NCI-H1092 (cell line): Measurements from ENCODE around the gene EVA1A.

Source experiments
- DNase-seq: peaks from one replicate; lab custom pipeline; 2025; lab: John Stamatoyannopoulos, UW

Gene EVA1A

GRCh38 chr2:75541430-75541829 is 19.3 kb downstream of the EVA1A start:
- DNase-seq = no peak

- no peak for DNase-seq
These were observed 19.7 kb downstream of the EVA1A start for GRCh38 chr2:75540994-75541393.

DNA sequence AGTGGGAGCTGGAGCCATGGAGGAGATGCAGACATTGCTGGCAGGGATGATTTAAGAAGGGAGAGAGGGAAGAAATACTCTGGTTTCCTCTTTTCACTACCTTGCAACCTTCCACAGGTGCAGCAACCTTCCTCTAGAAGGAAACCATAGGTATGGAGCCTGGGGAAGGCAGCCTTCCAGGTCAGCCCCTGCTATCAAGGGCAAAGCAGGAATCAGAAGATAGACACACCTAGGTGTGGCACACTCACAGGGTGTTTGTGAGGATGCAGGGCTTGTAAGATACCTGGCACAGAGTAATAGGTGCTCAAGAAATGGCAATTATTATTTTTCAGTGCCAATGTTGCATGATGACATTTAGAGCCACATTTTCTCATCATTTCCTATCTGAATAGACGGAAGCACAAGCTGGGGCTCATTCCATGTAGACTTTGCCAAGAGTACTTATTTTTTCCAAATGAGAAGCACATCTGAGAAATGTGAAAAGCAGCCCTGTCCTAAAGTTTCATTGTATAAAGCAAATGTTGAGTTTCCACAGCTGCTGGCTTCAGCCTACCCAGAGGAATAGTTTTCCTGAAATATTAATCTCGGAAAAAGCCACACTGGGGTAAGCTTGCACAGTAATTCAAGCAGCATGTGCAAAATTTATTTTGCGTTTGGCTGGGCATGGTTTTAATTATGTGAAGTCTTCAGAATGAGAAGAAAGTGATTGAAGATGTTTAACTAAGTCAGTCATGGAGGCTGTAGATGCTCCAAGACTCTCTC is 20.6 kb downstream of the EVA1A start:
- DNase-seq = no peak

DNA sequence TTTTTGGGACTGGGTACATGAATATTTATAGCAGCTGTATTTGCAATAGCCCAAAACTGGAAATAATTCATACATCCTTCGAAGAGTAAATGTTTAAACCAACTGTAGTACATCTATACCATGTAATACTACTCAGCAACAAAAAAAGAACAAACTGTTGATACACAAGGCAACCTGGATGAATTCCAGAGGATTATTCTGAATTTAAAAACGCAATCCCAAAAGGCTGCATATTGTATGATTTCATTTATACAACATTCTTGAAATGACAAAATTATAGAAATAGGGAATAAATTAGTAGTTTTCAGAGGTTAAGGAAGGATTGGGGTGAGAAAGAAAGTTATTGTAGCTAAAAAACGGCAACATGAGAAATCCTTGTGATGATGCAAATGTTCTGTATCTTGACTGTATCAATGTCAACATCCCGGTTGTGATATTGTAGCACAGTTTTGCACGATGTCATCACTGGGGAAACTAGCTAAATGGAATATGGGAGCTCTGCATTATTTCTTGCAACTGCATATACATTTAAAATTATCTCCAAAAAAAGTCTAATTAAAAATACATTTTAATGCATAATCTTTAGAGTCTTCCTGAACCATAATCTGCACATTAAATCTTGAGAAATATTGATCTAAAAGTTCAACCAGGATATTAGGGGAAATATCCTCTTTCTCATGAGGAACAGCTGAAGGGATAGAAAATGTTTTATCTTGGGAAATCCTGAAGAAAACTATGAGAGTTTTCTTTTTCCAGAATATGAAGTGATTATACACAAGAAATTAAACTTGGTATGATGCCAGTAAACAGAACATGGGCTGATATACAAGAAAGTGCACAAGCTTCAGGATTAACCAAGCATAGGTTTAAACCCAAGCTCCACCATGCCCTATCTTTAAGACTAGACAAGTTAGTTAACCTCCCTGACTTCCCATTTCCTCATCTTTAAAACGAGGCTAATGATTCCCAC is 21.9 kb downstream of the EVA1A start:
- DNase-seq = no peak

DNA sequence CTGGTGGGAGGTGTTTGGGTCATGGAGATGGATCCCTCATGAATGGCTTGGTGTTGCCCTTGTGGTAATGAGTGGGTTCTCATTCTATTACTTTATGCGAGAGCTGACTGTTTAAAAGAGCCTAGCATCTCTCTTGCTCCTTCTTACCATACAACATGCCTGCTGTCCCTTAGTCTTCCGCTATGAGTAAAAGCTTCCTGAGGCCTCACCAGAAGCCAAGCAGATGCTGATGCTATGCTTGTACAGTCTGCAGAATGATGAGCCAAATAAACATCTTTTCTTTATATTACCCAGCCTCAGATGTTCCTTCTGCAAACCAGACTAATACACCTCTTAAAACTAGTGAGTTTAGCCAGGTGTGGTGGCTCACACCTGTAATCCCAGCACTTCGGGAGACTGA is 23.1 kb downstream of the EVA1A start:
- no peak for DNase-seq

- DNase-seq = no peak
These were observed 27.6 kb downstream of the EVA1A start for GRCh38 chr2:75533135-75533534.

GRCh38 chr2:75532488-75532887 is 28.3 kb downstream of the EVA1A start:
- DNase-seq = no peak

DNA sequence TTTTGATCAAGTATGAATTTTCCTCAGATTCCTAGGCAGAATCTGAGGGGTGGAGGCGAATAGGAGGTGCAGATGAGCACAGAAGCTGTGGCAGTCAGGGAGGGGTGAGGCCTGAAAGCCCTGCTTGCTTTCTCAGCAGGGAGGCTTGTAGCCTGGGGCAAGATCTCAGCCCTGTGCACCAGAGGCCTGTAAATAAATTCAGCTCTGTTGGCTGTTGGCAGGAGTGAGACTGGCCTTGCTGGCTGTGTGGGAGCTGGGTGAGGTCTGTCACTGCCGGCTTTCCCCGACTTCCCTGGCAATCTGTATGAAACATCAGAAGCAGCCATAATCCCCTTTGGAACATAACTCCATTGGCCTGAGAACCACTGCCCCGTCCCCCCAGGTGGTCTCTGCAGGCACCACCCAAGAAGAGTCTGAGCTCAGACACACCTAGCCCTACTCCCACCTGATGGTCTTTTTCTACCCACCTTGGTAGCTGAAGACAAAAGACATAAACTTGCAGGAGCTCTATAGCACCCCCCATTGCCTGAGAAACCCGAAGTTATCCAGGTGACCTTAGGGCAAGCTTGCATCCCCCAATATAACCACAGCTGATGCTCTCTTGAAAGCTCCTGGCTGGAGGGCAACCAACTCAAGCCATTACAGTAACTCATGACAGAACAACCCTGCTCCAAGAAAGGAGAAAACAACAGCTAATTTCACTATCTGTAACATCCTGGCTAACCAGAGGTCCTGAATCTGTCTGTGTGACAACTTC is 32.3 kb downstream of the EVA1A start:
- no peak for DNase-seq

GRCh38 chr2:75527676-75528075 is 33.1 kb downstream of the EVA1A start:
- DNase-seq = no peak

- no peak for DNase-seq
These were observed 33.9 kb downstream of the EVA1A start for GRCh38 chr2:75526842-75527241.

DNA sequence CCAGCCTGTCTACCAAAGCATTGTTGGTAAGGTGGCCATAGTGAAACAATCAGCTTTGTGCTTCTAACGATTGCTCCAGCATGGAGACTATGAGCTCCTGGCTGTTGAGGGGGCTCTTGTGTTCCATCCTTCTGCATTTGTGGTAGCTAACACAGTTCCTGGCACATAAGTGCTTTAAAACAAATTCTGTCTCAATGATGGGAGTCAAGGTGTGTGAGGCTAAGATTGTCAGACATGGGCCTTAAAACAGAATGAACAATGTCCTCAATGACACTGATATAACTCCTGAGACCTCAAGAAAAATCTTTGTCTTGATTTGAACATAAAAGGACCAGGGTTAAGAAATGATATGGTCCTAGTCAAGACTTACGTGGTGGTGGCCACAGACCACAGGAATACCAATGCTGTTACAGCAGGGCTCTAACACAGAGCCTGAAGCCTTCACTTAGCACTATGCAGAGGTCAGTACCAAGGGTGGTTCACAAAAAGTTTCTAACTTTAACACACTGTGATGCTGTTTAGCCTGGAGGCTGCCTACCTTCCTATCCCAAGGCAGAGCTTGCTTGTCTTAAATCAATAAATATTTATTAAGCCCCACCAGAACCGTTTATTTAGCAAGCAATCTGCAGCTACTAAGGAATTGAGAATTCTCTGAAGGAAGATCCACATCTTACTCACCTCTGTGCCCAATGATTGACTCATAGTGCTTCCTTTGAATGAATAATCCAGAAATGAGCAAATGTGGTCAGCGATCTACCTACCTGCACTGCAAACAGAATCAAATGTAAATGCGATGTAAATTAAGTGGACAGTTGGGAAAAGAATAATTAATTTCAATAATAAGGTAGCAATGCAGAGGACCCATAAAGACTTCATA is 35.1 kb downstream of the EVA1A start:
- DNase-seq = no peak

DNA sequence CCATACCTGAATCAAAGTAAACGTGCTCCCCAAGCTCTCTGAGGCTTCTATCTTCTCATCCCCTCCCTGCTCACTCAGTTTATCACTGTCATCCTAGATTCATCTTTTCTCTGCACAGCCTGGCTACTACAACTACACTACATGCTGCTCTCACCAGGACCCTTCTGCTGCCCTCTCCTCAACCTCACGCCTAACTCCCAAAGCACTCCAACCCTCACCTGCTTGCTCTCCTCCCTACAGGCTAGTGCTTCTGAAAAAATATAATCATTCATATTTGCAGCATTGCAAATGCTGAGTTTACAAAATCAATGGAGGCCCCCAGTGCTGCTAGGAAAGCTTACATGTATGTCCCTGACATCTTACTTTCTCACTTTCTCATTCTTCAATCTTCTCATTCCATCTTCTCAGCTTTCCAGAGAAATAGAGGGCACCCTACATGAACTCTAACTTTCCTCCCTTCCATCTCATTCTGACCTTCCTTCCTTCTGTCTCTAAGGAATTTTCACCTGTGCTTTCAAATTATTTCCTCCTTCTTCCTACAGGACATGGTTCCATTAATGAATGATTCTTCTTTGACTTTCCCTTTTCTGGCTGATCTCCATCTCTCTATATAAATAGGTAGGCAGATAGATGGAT is 36.3 kb downstream of the EVA1A start:
- no peak for DNase-seq

DNA sequence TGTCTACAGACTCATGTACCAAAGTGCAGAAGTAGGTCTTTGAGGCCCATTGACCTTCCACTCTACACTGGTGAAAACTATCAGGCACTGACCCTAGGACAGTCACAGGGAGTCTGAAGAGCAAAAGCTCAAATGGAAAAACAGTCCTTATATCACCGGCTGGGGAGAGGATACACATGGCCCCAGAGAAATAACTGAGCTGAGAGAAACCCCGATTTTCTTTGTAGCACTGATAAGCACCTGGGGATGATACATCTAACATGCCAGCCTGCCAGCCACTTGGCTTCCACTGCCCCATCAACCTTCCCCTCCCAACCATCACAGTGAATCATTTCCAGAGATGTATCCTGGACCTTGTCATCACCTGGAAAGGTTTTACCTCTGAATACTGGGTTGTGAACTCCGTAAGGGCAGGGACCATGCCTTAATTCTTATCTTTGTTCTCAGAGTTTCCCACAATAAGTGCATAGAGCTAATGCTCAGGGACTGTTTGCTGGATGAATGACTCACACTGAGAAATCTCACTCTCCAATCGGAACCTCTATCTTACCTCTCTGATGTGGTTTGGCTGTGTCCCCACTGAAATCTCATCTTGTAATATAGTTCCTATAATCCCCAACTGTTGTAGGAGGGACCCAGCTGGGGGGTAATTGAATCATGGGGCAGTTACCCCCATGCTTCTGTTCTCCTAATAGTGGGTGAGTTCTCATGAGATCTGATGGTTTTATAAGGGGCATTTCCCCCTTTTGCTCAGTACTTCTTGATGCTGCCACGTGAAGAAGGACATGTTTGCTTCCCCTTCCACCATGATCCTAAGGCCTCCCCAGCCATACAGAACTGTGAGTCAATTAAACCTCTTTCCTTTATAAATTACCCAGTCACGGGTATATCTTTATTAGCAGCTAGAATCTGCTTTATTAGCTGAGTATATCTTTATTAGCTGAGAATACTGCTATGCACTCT is 37.1 kb downstream of the EVA1A start:
- DNase-seq = no peak

DNA sequence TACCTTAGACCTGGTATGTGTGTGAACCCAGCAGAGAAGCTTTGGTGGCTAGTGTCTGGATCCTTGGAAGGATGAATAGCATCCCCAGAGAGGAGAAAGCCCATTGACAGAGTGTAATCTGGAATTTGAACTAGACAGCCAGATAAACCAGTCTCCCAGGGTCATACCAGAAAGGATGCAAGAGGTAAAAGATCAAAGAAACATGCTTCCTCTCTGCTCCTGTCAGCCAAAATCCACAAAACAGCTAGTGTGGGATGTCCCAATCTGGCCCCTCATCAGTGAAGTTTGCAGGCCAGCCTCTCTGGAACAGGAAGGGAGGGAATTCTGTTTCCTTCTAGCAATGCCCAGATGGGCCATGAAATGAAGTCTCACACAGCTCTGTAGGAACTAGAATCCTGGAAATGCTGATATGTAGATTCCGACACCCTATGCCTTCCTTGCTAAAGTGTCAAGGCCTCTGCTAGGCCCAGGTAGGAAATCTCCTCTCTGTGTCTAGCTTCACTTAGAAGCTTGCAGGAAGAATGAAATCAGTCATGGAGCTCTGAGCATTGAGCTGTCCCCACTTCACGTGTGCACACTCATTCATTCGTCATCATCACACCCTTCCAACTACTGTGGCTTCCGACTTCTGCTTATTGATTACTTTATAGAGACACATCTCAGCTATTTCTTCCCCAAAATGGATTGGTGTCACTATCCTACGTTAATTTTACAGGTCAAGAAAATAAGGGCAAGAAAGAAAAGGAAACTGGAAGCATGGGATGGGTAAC is 38.0 kb downstream of the EVA1A start:
- DNase-seq = no peak

- DNase-seq = no peak
These were observed 39.4 kb downstream of the EVA1A start for GRCh38 chr2:75521225-75521872.

GRCh38 chr2:75519843-75520242 is 40.9 kb downstream of the EVA1A start:
- DNase-seq = no peak

GRCh38 chr2:75518638-75519465 is 41.9 kb downstream of the EVA1A start:
- DNase-seq = no peak
